GM12878 (cell line): Measurements from ENCODE around the gene ACRV1. TPM values are rescaled to one million over a fixed set of nuclear protein-coding genes. Genes with fewer than 3 reads are reported as not detected.

Source experiments
- ATF7 ChIP-seq: fragments of 450-650 bp; IDR thresholded peaks from 2 replicates; pipeline ENCODE4 v1.6.1; 2016; ENCODE audit warnings: low read depth, mild to moderate bottlenecking
- BCLAF1 ChIP-seq: fragments of 450-650 bp; IDR thresholded peaks from 2 replicates; pipeline ENCODE4 v1.6.1; 2017; ENCODE audit warnings: antibody characterized with exemption, mild to moderate bottlenecking, moderate library complexity
- CEBPZ ChIP-seq: fragments of 150-350 bp; IDR thresholded peaks from 2 replicates; pipeline ENCODE4 v1.6.1; 2016; ENCODE audit warnings: low read depth, low read length
- CUX1 ChIP-seq: IDR thresholded peaks from 2 replicates; pipeline ENCODE4 v1.6.1; 2012; ENCODE audit warnings: improper control_type of control experiment, low read depth, low read length; ENCODE audit not compliant: insufficient replicate concordance
- FOXK2 ChIP-seq: fragments of 450-650 bp; IDR thresholded peaks from 2 replicates; pipeline ENCODE4 v1.6.1; 2017; ENCODE audit warnings: mild to moderate bottlenecking, moderate library complexity
- JUND ChIP-seq: IDR thresholded peaks from 2 replicates; pipeline ENCODE4 v1.6.1; 2012; ENCODE audit warnings: low read depth, mild to moderate bottlenecking, low read length, improper control_type of control experiment, moderate library complexity
- LARP7 ChIP-seq: fragments of 450-650 bp; IDR thresholded peaks from 2 replicates; pipeline ENCODE4 v1.6.1; 2017; ENCODE audit warnings: mild to moderate bottlenecking
- MAX ChIP-seq: IDR thresholded peaks from 2 replicates; pipeline ENCODE4 v1.6.1; 2012; ENCODE audit warnings: low read depth, low read length, improper control_type of control experiment
- NFXL1 ChIP-seq: fragments of 450-650 bp; IDR thresholded peaks from 2 replicates; pipeline ENCODE4 v1.6.1; 2017; ENCODE audit warnings: antibody characterized with exemption, mild to moderate bottlenecking, borderline replicate concordance
- POLR2A ChIP-seq: IDR thresholded peaks from 2 replicates; pipeline ENCODE4 v1.6.1; 2011; ENCODE audit warnings: low read depth, mild to moderate bottlenecking, low read length
- RB1 ChIP-seq: fragments of 450-650 bp; formaldehyde crosslinking; IDR thresholded peaks from 2 replicates; pipeline ENCODE4 v1.6.1; 2017; ENCODE audit warnings: mild to moderate bottlenecking, borderline replicate concordance
- RCOR1 ChIP-seq: conservative IDR thresholded peaks from 2 replicates; pipeline ENCODE4 v1.6.1; 2012; ENCODE audit warnings: low read depth, low read length, improper control_type of control experiment
- SMAD5 ChIP-seq: IDR thresholded peaks from 2 replicates; pipeline ENCODE4 v1.6.1; 2016; ENCODE audit warnings: antibody characterized with exemption, low read depth
- SP1 ChIP-seq: IDR thresholded peaks from one replicate; pipeline ENCODE4 v1.6.1; 2011; ENCODE audit warnings: low read depth, low read length
- ZNF217 ChIP-seq: fragments of 450-650 bp; IDR thresholded peaks from 2 replicates; pipeline ENCODE4 v1.6.1; 2017; ENCODE audit warnings: antibody characterized with exemption, mild to moderate bottlenecking
- ZNF687 ChIP-seq: fragments of 450-650 bp; IDR thresholded peaks from 2 replicates; pipeline ENCODE4 v1.6.1; 2017; ENCODE audit warnings: mild to moderate bottlenecking, moderate library complexity
- polyA plus RNA-seq, 11 experiments: library from polyadenylated mRNA; depleted of rRNA in 4 of 11; unstranded in 6 of 11; stranded (reverse) in 5 of 11; fragments of >200 nt; fragmentation: Nextera tagmentation in 4 of 11; fragmentation: Illumina TruSeq in 1 of 11; extraction: Ambion mirVana in 4 of 11; extraction: Trizol in 1 of 11; gene quantifications; 1 replicate in 1 of 11; 2 replicates in 10 of 11; pipeline versions ENCODE4 v1.2.1 to v1.2.3, GENCODE V29; 2011 to 2016; ENCODE audit warnings: inconsistent platforms in 2 of 11, missing spikeins in 2 of 11, low read depth in 1 of 11
- total RNA-seq, 4 experiments: library from RNA; depleted of rRNA in 3 of 4; stranded (reverse); fragments of >200 nt in 3 of 4; fragmentation: Illumina TruSeq in 1 of 4; extraction: Trizol in 1 of 4; gene quantifications; 2 replicates each; pipeline versions ENCODE4 v1.2.1 to v1.2.3, GENCODE V29; 2013 to 2021

The ACRV1 gene
- total and polyA plus RNA-seq, 10 of the 15 experiments (the other 5 are each of a cell fraction or from before 2014, with no cell fraction given): 0.09 to 0.82 (median 0.23) TPM; not detected in 2

- TF ChIP-seq CEBPZ: no peak
- TF ChIP-seq ATF7: no peak
- TF ChIP-seq RB1: no peak
- no peak for TF ChIP-seq CUX1
- TF ChIP-seq LARP7: peak; percentile 63
- peak; percentile 79 for TF ChIP-seq ZNF687
- TF ChIP-seq BCLAF1: no peak
- no peak for TF ChIP-seq JUND
- TF ChIP-seq SP1: no peak
- no peak for TF ChIP-seq RCOR1
- no peak for TF ChIP-seq ZNF217
- TF ChIP-seq POLR2A: no peak
- TF ChIP-seq FOXK2: no peak
- TF ChIP-seq SMAD5: no peak; the same call in 1 of the 2 replicates
- peak; percentile 35; the same call in 1 of the 2 replicates for TF ChIP-seq MAX
- no peak for TF ChIP-seq NFXL1
These were observed 55.4 kb downstream of the ACRV1 start (continued) for GRCh38 chr11:125625225-125625629.
